ENCODE data around the gene CYTIP. TPM values are rescaled to one million over a fixed set of nuclear protein-coding genes. Genes with fewer than 3 reads are reported as not detected.

Gene CYTIP
- total RNA-seq, 1 experiment from 2014 or later = 0.57 TPM

DNA sequence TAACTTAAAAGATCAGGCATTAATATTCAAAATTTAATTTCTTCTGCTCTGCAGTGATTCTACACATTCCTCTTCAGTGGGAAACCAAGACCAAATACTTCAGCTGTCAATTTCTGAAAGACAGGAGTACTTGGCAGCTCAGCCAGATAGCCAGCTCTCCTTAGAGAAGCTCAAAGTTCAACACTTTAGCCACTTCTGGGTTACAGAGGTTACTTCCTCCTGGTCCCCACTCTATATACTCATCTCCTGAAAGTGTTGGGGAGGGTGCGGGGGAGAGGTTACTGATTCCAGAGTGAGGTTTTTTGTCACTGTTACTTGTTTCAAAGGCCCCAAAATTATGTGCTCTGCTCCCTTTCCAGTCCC, 4.1 kb downstream of the CYTIP start:
- intact Hi-C loops (cut with micrococcal nuclease; ENCODE audit: unreplicated experiment) = no loop called here
- ATAC-seq (no peak), DNase-seq (ENCODE audit: low read depth, low spot score) (no peak)
- TF ChIP-seq TCF7L2 (IDR thresholded peaks at IDR 0.05; ENCODE audit: low read depth, low read length) = no peak
- TF ChIP-seq, protein P1, sequence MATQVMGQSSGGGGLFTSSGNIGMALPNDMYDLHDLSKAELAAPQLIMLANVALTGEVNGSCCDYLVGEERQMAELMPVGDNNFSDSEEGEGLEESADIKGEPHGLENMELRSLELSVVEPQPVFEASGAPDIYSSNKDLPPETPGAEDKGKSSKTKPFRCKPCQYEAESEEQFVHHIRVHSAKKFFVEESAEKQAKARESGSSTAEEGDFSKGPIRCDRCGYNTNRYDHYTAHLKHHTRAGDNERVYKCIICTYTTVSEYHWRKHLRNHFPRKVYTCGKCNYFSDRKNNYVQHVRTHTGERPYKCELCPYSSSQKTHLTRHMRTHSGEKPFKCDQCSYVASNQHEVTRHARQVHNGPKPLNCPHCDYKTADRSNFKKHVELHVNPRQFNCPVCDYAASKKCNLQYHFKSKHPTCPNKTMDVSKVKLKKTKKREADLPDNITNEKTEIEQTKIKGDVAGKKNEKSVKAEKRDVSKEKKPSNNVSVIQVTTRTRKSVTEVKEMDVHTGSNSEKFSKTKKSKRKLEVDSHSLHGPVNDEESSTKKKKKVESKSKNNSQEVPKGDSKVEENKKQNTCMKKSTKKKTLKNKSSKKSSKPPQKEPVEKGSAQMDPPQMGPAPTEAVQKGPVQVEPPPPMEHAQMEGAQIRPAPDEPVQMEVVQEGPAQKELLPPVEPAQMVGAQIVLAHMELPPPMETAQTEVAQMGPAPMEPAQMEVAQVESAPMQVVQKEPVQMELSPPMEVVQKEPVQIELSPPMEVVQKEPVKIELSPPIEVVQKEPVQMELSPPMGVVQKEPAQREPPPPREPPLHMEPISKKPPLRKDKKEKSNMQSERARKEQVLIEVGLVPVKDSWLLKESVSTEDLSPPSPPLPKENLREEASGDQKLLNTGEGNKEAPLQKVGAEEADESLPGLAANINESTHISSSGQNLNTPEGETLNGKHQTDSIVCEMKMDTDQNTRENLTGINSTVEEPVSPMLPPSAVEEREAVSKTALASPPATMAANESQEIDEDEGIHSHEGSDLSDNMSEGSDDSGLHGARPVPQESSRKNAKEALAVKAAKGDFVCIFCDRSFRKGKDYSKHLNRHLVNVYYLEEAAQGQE (IDR thresholded peaks at IDR 0.05; ENCODE audit: insufficient read depth in 1 of 2, low read depth in 2 of 2, low read length in 1 of 2) = no peak
- no peak for TF ChIP-seq POLR2AphosphoS5 (IDR thresholded peaks at IDR 0.05; ENCODE audit: low read depth, low read length)
- TF ChIP-seq, protein P2, sequence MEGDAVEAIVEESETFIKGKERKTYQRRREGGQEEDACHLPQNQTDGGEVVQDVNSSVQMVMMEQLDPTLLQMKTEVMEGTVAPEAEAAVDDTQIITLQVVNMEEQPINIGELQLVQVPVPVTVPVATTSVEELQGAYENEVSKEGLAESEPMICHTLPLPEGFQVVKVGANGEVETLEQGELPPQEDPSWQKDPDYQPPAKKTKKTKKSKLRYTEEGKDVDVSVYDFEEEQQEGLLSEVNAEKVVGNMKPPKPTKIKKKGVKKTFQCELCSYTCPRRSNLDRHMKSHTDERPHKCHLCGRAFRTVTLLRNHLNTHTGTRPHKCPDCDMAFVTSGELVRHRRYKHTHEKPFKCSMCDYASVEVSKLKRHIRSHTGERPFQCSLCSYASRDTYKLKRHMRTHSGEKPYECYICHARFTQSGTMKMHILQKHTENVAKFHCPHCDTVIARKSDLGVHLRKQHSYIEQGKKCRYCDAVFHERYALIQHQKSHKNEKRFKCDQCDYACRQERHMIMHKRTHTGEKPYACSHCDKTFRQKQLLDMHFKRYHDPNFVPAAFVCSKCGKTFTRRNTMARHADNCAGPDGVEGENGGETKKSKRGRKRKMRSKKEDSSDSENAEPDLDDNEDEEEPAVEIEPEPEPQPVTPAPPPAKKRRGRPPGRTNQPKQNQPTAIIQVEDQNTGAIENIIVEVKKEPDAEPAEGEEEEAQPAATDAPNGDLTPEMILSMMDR (IDR thresholded peaks at IDR 0.05) = no peak
- TF ChIP-seq SIN3A (IDR thresholded peaks at IDR 0.05; ENCODE audit: borderline replicate concordance, insufficient read depth, low read depth, low read length) = no peak
- H3K36me3 ChIP-seq (ENCODE audit: control insufficient read depth, insufficient read depth, low read length) = no peaks in the 10 kb centered on the region; the same call in 1 of the 2 replicates
- no peaks in the 10 kb centered on the region; the same call in 1 of the 2 replicates for H3K27me3 ChIP-seq (ENCODE audit: control insufficient read depth, insufficient read depth, low read length)
- H3K4me3 ChIP-seq (ENCODE audit: low read depth in 2 of 2, low read length in 2 of 2) = no peak overlapping the region
- no TSS peak for BruUV-seq (replicated peaks)
- ChIA-PET POLR2A (no interaction called here), CTCF (no interaction called here)
- H3K4me1 ChIP-seq (ENCODE audit: control insufficient read depth, insufficient read depth, low read length) = no peaks in the 10 kb centered on the region
- in situ Hi-C loops (cut with HindIII; ENCODE audit: low pct_unique_long_range_greater_than_20kb, low sequenced_read_pairs) = no loop called here
- H3K27ac ChIP-seq (ENCODE audit: low read length) = no peak overlapping the region
- H3K9me3 ChIP-seq (ENCODE audit: control insufficient read depth, insufficient read depth, low read depth, low read length) = no peaks in the 10 kb centered on the region

DNA sequence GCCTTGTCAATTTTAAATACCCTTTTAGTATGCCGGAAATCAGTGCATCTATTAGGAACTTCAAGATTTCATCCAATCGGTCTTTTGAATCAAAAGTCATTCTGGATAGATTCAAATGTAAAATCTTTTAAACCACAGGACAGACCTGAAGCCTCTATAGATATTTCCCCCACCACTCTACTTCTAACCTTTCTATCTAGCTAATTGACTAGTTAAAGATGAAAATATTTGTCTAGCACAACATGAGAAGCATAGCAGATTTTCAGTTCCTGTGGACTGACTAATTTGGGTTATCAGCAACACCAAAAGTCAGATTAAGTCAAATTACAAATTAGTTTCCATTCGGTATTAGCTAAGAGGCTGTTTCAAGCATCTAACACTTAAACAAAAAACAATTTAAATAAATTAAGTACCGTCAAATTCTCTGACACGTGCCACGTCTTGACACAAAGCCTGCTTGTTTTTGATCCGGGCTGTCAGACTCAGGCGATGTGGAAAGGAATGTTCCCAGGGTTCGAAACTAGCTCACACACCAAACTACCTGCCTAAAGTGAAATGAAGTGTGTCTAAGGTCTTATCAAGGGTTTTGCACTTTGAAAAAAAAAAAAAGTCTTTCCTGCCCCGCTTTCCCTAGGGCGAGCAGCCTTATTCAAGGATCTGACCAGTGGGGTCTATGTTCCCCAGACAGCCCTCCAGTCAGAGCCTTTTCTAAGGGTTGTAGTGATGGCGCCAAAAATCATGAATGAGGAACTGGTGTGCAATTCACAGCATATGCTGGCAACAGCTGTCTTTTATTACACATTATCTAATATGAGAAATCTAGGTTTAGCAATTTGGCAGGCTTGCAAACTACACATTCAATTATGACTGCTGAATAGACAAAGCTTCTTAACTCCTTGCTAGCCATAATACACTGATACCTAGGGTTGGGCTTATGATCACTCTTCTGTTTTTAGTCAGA, 4.7 kb downstream of the CYTIP start:
- in situ Hi-C loops (cut with HindIII; ENCODE audit: low pct_unique_long_range_greater_than_20kb, low sequenced_read_pairs) = no loop called here
- no TSS peak for BruUV-seq (replicated peaks)
- H3K27me3 ChIP-seq (ENCODE audit: control insufficient read depth, insufficient read depth, low read length) = no peaks in the 10 kb centered on the region; the same call in 1 of the 2 replicates
- H3K4me3 ChIP-seq (ENCODE audit: low read depth in 2 of 2, low read length in 2 of 2) = no peak overlapping the region
- no peak for ATAC-seq
- no peaks in the 10 kb centered on the region; the same call in 1 of the 2 replicates for H3K36me3 ChIP-seq (ENCODE audit: control insufficient read depth, insufficient read depth, low read length)
- intact Hi-C loops (cut with micrococcal nuclease; ENCODE audit: unreplicated experiment) = no loop called here
- CTCF ChIA-PET = no interaction called here
- H3K9me3 ChIP-seq (ENCODE audit: control insufficient read depth, insufficient read depth, low read depth, low read length) = no peaks in the 10 kb centered on the region
- DNase-seq (ENCODE audit: low read depth, low spot score) = no peak
- H3K4me1 ChIP-seq (ENCODE audit: control insufficient read depth, insufficient read depth, low read length) = no peaks in the 10 kb centered on the region
- TF ChIP-seq, protein P2 (IDR thresholded peaks at IDR 0.05) = no peak
- TF ChIP-seq, protein P1 (IDR thresholded peaks at IDR 0.05; ENCODE audit: insufficient read depth in 1 of 2, low read depth in 2 of 2, low read length in 1 of 2) = no peak
- no peak for TF ChIP-seq POLR2AphosphoS5 (IDR thresholded peaks at IDR 0.05; ENCODE audit: low read depth, low read length)
- TF ChIP-seq TCF7L2 (IDR thresholded peaks at IDR 0.05; ENCODE audit: low read depth, low read length) = no peak
- TF ChIP-seq SIN3A (IDR thresholded peaks at IDR 0.05; ENCODE audit: borderline replicate concordance, insufficient read depth, low read depth, low read length) = no peak
- POLR2A ChIA-PET = no interaction called here
- no peak overlapping the region for H3K27ac ChIP-seq (ENCODE audit: low read length)

Measured in Panc1 (cell line).